ENCODE results near the gene AMBRA1.

- TF ChIP-seq CTCF (conservative IDR thresholded peaks at IDR 0.05; ENCODE audit: low read length) (no peak), EZH2phosphoT487 (IDR thresholded peaks at IDR 0.05; ENCODE audit: borderline replicate concordance, low read depth, low read length) (no peak)
Measured at GRCh38 chr11:46378811-46379481, 214.9 kb downstream of the AMBRA1 start.
